ENCODE measurements around the gene SGCA.

GRCh38 chr17:50144355-50144754 is 21.4 kb upstream of the SGCA start:
- TF ChIP-seq POLR2A (IDR thresholded peaks at IDR 0.05; ENCODE audit: low read depth, low read length), result no peak
- no peak for TF ChIP-seq POLR2AphosphoS5 (IDR thresholded peaks at IDR 0.05; ENCODE audit: low read depth, low read length)
- TF ChIP-seq TAF1 (IDR thresholded peaks at IDR 0.05; ENCODE audit: borderline replicate concordance, low read depth, low read length), result no peak
